GM13976 (cell line): ENCODE measurements around the gene ABCC6.

Source experiments
- DNase-seq: peaks from one replicate; pipeline ENCODE4 v3.0.0; 2012; ENCODE audit warnings: low spot score
- in situ Hi-C: fragments of 300-500 bp; cut with MboI; formaldehyde crosslinking; loops from one replicate; pipeline ENCODE4 v1.12.0; 2022; ENCODE audit warnings: low sequenced_read_pairs, mixed read lengths, inconsistent platforms; ENCODE audit not compliant: unreplicated experiment
- TF ChIP-seq, protein P1 (sequence below): IDR thresholded peaks from 2 replicates; pipeline ENCODE4 v1.5.1; 2012; ENCODE audit warnings: borderline replicate concordance, mild to moderate bottlenecking; ENCODE audit not compliant: insufficient read depth; ENCODE audit errors: extremely low read depth, missing control alignments, control extremely low read depth

ABCC6 gene

DNA sequence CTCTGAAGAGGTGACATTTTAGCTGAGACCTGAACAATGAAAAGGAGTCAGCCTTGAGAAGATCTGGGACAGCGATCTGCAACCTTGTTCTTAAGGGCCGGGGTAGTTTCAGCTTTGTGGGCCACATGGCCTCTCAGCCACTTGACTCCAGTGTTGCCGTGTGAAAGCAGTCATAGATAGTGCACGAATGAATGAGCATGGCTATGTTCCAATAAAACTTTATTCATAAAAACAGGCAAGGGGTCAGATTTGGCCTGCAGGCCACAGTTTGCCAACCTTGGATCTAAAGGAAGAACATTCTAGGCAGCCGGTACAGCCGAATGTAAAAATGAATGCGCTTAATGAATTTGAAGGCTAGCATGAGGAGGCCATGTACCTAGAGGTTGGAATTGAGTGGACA lies 83.5 kb downstream of the ABCC6 start:
- in situ Hi-C loops, result loop anchor here (10.0 kb wide), 1 partner anchor 365 kb away; no protein-coding TSS in a partner anchor
- TF ChIP-seq, protein P1, sequence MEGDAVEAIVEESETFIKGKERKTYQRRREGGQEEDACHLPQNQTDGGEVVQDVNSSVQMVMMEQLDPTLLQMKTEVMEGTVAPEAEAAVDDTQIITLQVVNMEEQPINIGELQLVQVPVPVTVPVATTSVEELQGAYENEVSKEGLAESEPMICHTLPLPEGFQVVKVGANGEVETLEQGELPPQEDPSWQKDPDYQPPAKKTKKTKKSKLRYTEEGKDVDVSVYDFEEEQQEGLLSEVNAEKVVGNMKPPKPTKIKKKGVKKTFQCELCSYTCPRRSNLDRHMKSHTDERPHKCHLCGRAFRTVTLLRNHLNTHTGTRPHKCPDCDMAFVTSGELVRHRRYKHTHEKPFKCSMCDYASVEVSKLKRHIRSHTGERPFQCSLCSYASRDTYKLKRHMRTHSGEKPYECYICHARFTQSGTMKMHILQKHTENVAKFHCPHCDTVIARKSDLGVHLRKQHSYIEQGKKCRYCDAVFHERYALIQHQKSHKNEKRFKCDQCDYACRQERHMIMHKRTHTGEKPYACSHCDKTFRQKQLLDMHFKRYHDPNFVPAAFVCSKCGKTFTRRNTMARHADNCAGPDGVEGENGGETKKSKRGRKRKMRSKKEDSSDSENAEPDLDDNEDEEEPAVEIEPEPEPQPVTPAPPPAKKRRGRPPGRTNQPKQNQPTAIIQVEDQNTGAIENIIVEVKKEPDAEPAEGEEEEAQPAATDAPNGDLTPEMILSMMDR, result no peak
- no peak for DNase-seq

DNA sequence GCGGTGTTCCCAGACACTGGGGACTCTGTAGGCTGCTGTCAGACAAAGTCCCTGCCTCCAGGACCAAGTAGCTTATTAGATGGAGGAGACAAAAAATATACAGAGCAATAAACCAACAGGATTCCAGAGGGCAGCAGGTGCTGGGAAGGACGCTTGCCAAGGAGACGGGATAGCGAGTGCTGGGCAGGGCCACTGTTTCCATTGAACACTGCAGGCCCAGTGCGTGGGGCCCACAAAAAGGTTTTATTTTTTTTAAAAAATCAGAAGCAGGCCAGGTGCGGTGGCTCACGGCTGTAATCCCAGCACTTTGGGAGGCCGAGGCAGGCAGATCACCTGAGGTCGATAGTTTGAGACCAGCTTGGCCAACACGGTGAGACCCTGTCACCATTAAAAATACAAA lies 84.2 kb downstream of the ABCC6 start:
- in situ Hi-C loops, result loop anchor here (10.0 kb wide), 1 partner anchor 364 kb away; no protein-coding TSS in a partner anchor

DNA sequence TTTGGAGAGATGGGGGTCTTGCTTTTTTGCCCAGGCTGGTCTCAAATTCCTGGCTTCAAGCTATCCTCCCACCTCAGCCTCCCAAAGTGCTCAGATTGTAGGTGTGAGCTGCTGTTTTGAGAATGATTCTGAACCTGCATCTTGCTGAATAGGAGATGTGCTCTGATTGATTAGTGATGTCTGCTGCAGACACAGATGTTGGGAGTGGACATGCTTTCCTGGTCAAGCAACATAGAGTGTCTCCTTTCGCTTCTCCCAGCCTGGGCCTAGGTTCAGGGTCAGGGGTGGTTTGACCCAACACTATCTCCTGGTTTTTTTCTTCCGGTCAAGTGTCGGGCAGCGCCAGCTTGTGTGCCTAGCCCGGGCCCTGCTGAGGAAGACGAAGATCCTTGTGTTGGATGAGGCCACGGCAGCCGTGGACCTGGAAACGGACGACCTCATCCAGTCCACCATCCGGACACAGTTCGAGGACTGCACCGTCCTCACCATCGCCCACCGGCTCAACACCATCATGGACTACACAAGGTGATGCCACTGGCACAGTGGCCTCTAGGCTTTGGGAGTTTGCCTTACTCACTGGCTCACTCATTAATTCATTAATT lies 85.2 kb downstream of the ABCC6 start:
- DNase-seq, result no peak
- in situ Hi-C loops, result loop anchor here (10.0 kb wide), 1 partner anchor 363 kb away; no protein-coding TSS in a partner anchor
- TF ChIP-seq, protein P1, result no peak

More for the DNA sequence above, 84.2 kb downstream of the ABCC6 start:
- no peak for DNase-seq
- TF ChIP-seq, protein P1, result no peak

DNA sequence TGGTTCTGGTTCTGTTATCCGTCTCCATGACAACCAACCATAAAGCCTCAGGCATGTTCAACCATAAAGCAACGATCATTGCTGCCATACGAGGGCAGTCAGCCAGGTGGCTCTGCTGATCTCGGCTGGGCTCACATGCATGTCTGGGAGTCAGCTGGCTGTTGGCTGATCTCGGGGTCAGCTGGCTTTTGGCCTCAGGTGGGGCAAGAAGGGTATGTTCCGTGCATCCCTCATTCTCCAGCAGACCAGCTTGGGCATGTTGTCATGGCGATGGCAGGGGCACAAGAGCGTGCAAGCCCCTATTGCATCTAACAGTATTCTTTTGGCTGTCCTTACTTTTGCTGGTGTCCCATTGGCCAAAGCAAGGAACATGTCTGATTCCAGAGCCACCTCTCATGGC lies 86.2 kb downstream of the ABCC6 start:
- in situ Hi-C loops, result loop anchor here (10.0 kb wide), 1 partner anchor 362 kb away; no protein-coding TSS in a partner anchor
- TF ChIP-seq, protein P1, result no peak
- no peak for DNase-seq

DNA sequence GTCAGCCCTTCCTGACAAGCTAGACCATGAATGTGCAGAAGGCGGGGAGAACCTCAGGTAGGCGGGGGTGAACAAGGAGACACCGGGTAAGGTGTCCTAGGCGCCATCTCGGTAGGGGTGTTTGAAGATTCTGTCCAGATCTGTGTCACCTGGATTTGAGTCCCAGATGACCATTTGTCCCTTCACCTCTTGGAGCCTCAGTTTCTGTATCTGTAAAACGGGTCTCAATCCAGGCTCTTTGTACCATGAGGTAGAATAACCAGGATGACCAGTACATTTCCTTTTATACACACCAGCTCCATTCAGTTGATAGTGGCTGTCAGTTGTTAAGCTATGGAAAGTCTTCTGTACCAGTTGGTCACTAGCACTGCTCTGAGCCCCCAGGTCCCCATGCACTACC lies 86.7 kb downstream of the ABCC6 start:
- in situ Hi-C loops, result loop anchor here (10.0 kb wide), 1 partner anchor 362 kb away; no protein-coding TSS in a partner anchor
- TF ChIP-seq, protein P1, result no peak
- DNase-seq, result no peak

DNA sequence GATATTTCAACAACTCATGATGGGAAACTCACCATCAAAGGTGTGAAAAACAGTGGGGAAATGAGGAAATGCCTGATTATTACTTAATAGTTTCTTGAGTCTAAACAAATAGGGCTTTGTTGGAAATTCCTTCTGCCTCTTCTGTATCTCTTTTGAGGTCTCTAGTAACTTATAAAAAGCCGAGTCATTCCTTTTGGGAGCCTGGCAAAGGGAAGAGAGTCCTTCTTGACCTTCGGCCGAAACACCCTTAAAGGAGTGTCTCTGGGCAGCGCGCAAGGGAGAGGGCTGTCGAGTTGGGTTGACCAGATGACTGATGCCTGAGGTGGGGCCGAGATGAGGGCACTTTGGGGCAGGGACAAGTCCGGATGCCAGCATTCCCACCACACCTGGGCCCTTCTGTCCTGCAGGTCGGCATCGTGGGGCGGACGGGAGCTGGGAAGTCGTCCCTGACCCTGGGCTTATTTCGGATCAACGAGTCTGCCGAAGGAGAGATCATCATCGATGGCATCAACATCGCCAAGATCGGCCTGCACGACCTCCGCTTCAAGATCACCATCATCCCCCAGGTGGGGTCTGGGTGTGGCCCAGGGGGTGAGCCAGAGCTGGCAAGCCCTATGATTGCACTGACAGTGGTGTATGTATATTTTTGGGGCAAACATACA lies 89.2 kb downstream of the ABCC6 start:
- TF ChIP-seq, protein P1, result no peak
- in situ Hi-C loops, result loop anchor here (10.0 kb wide), 1 partner anchor 359 kb away; no protein-coding TSS in a partner anchor
- no peak for DNase-seq
